Hepatocyte (in vitro differentiated cells): ENCODE results near the gene PRSS33.

Experiments
- EZH2 ChIP-seq: fragments of 200-600 bp; sonication (generic); IDR thresholded peaks from 2 replicates; pipeline ENCODE4 v1.6.1; 2016; ENCODE audit warnings: antibody characterized with exemption, mild to moderate bottlenecking, borderline replicate concordance
- EZH2phosphoT487 ChIP-seq: fragments of 200-600 bp; sonication (generic); IDR thresholded peaks from one replicate; pipeline ENCODE4 v1.6.1; 2018; ENCODE audit warnings: antibody characterized with exemption, mild to moderate bottlenecking, low read depth, moderate library complexity; ENCODE audit not compliant: unreplicated experiment, severe bottlenecking
- TF ChIP-seq, protein P1 (sequence below): fragments of 200-600 bp; sonication (generic); IDR thresholded peaks from 2 replicates; pipeline ENCODE4 v1.5.1; 2016; ENCODE audit warnings: antibody characterized with exemption, mild to moderate bottlenecking; ENCODE audit not compliant: poor library complexity

DNA sequence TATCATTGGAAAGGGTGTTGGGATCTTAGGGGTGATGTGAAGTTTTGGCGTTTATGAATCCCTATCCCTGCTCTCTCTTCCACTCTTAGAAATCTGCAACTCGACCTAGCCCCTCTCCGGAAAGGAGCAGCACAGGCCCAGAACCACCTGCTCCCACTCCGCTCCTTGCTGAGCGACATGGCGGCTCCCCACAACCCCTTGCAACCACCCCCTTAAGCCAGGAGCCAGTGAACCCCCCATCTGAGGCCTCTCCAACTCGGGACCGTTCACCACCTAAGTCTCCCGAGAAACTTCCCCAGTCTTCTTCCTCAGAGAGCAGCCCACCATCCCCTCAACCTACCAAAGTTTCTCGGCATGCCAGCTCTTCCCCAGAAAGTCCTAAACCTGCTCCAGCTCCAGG is 25.9 kb downstream of the PRSS33 start:
- TF ChIP-seq, protein P1, sequence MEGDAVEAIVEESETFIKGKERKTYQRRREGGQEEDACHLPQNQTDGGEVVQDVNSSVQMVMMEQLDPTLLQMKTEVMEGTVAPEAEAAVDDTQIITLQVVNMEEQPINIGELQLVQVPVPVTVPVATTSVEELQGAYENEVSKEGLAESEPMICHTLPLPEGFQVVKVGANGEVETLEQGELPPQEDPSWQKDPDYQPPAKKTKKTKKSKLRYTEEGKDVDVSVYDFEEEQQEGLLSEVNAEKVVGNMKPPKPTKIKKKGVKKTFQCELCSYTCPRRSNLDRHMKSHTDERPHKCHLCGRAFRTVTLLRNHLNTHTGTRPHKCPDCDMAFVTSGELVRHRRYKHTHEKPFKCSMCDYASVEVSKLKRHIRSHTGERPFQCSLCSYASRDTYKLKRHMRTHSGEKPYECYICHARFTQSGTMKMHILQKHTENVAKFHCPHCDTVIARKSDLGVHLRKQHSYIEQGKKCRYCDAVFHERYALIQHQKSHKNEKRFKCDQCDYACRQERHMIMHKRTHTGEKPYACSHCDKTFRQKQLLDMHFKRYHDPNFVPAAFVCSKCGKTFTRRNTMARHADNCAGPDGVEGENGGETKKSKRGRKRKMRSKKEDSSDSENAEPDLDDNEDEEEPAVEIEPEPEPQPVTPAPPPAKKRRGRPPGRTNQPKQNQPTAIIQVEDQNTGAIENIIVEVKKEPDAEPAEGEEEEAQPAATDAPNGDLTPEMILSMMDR = no peak
- no peak for TF ChIP-seq EZH2
- no peak for TF ChIP-seq EZH2phosphoT487
